Activated CD8-positive, alpha-beta memory T cell treated with anti-CD3 and anti-CD28 coated beads, Interleukin-2, amount 50 U/mL, for 4 hours (primary cell): ENCODE results near the gene RNF111.

ENCODE experiments used
- DNase-seq: peaks from one replicate; pipeline ENCODE4 v3.0.0-alpha.2; 2020

Gene RNF111

GRCh38 chr15:59001946-59002345 lies 14.5 kb downstream of the RNF111 start:
- no peak for DNase-seq

GRCh38 chr15:59002418-59002859 lies 15.0 kb downstream of the RNF111 start:
- DNase-seq, result no peak

GRCh38 chr15:59005579-59005978 lies 18.1 kb downstream of the RNF111 start:
- DNase-seq, result no peak

- no peak for DNase-seq
These were observed 20.6 kb downstream of the RNF111 start for GRCh38 chr15:59008086-59008485.

GRCh38 chr15:59011262-59011952 lies 23.9 kb downstream of the RNF111 start:
- DNase-seq, result no peak

- DNase-seq, result no peak
These were observed 25.9 kb downstream of the RNF111 start for GRCh38 chr15:59013246-59013873.

GRCh38 chr15:59014068-59014467 lies 26.6 kb downstream of the RNF111 start:
- DNase-seq, result no peak

GRCh38 chr15:59017449-59017848 lies 30.0 kb downstream of the RNF111 start:
- DNase-seq, result no peak

- no peak for DNase-seq
These were observed 31.4 kb downstream of the RNF111 start for GRCh38 chr15:59018833-59019232.

- no peak for DNase-seq
These were observed 32.9 kb downstream of the RNF111 start for GRCh38 chr15:59020322-59020721.

GRCh38 chr15:59022188-59022587 lies 34.7 kb downstream of the RNF111 start:
- DNase-seq, result no peak

GRCh38 chr15:59026207-59026606 lies 38.7 kb downstream of the RNF111 start:
- DNase-seq, result no peak

- DNase-seq, result no peak
These were observed 41.0 kb downstream of the RNF111 start for GRCh38 chr15:59028387-59028955.

- no peak for DNase-seq
These were observed 42.1 kb downstream of the RNF111 start for GRCh38 chr15:59029554-59029953.

- no peak for DNase-seq
These were observed 47.7 kb downstream of the RNF111 start for GRCh38 chr15:59035201-59035600.

GRCh38 chr15:59039225-59039624 lies 51.8 kb downstream of the RNF111 start:
- DNase-seq, result no peak

GRCh38 chr15:59042041-59042440 lies 54.6 kb downstream of the RNF111 start:
- no peak for DNase-seq

- DNase-seq, result no peak
These were observed 61.4 kb downstream of the RNF111 start for GRCh38 chr15:59048897-59049296.

GRCh38 chr15:59051873-59052861 lies 64.7 kb downstream of the RNF111 start:
- DNase-seq, result no peak

- DNase-seq, result no peak
These were observed 65.5 kb downstream of the RNF111 start for GRCh38 chr15:59052915-59053407.

GRCh38 chr15:59053482-59053881 lies 66.0 kb downstream of the RNF111 start:
- DNase-seq, result no peak

- no peak for DNase-seq
These were observed 71.7 kb downstream of the RNF111 start for GRCh38 chr15:59059076-59059597.

- no peak for DNase-seq
These were observed 72.9 kb downstream of the RNF111 start for GRCh38 chr15:59060348-59060747.
